Stomach (tissue), 9 donors: ENCODE results near the gene COL23A1. TPM values are rescaled to one million over a fixed set of nuclear protein-coding genes. Genes with fewer than 3 reads are reported as not detected.

Experiments
- DNase-seq, 2 donors: peaks; one replicate each; pipeline versions ENCODE4 v3.0.0 to v3.0.0-alpha.2; 2013 to 2019
- H3K27ac ChIP-seq, 5 donors: fragments of 200-600 bp in 4 of 5; sonication (generic) in 4 of 5; one replicate each; pipeline ENCODE4 v1.5.1; 2013 to 2019; ENCODE audit warnings: mild to moderate bottlenecking in 1 of 5, moderate library complexity in 1 of 5
- H3K27me3 ChIP-seq, 3 donors: fragments of 200-600 bp; sonication (generic); one replicate each; pipeline ENCODE4 v1.5.1; 2017 to 2019; ENCODE audit warnings: mixed run types in 1 of 3
- H3K36me3 ChIP-seq, 4 donors: fragments of 200-600 bp; sonication (generic); 1 replicate in 3 of 4; 2 replicates in 1 of 4; pipeline ENCODE4 v1.5.1; 2016 to 2019
- H3K4me1 ChIP-seq, 4 donors: fragments of 200-600 bp; sonication (generic); one replicate each; pipeline ENCODE4 v1.5.1; 2016 to 2019
- H3K4me3 ChIP-seq, 4 donors: fragments of 200-600 bp; sonication (generic) in 3 of 4; one replicate each; pipeline ENCODE4 v1.5.1; 2016 to 2019; ENCODE audit warnings: mild to moderate bottlenecking in 1 of 4
- H3K9me3 ChIP-seq, 4 donors: fragments of 200-600 bp; sonication (generic); one replicate each; pipeline ENCODE4 v1.5.1; 2016 to 2019
- EP300 ChIP-seq: sonication (generic); formaldehyde crosslinking; IDR thresholded peaks from one replicate; pipeline ENCODE4 v1.6.1; 2017; ENCODE audit warnings: antibody characterized with exemption
- POLR2A ChIP-seq, 4 donors: fragments of 450-650 bp; IDR thresholded peaks; one replicate each; pipeline ENCODE4 v1.6.1; 2016; ENCODE audit warnings: antibody characterized with exemption in 4 of 4, control low read depth in 2 of 4, mild to moderate bottlenecking in 1 of 4, moderate library complexity in 1 of 4
- POLR2AphosphoS5 ChIP-seq, 3 donors: sonication (generic); formaldehyde crosslinking; IDR thresholded peaks; one replicate each; pipeline ENCODE4 v1.6.1; 2016; ENCODE audit warnings: antibody characterized with exemption in 3 of 3
- WGBS, 5 donors: extraction: QIAGEN DNeasy Blood & Tissue Kit in 3 of 5; methylation state at CpG; one replicate each; pipeline versions ENCODE4 v1.1.5 to v1.1.7; 2013 to 2018; 5-methylcytosine and 5-hydroxymethylcytosine counted together
- intact Hi-C: fragments of 100-400 bp; cut with DNase I; formaldehyde crosslinking; loops from one replicate; pipeline ENCODE4 v1.15.1; 2023; ENCODE audit warnings: low total_unique reads
- polyA plus RNA-seq, 3 donors: library from polyadenylated mRNA; stranded (reverse); fragments of 200-250 nt; gene quantifications; one replicate each; pipeline ENCODE4 v1.2.3, GENCODE V29; 2013
- total RNA-seq, 5 donors: library from RNA; depleted of rRNA; stranded (reverse); fragments of >200 nt; gene quantifications; one replicate each; pipeline versions ENCODE4 v1.1.0 to v1.2.3, GENCODE V29; 2014 to 2016
- TF ChIP-seq, protein P1 (sequence below), 7 experiments: fragments of 450-650 bp in 4 of 7; fragments of 200-600 bp in 3 of 7; sonication (generic) in 3 of 7; IDR thresholded peaks; one replicate each; pipeline ENCODE4 v1.5.1; 2016 to 2019; ENCODE audit warnings: antibody characterized with exemption in 7 of 7, control low read depth in 2 of 7, mild to moderate bottlenecking in 1 of 7
- donor health status: healthy with polysubstance abuse.
- donor health status: Bipolar disorder and iron deficiency.
- donor health status: healthy.

COL23A1 gene
- total and polyA plus RNA-seq, 8 donors: under 0.01 to 7.0 (median 1.4) TPM

GRCh38 chr5:178218237-178218776 lies 371.9 kb downstream of the COL23A1 start:
- Histone ChIP-seq H3K4me1 (peaks cover 0 to 41% (median 22%) of the 10 kb centered on the region in 4 donors), H3K36me3 (peaks cover 49 to 91% (median 88%) of the 10 kb centered on the region in 4 donors), H3K27ac (no peak overlapping the region), H3K27me3 (no peaks in the 10 kb centered on the region), H3K4me3 (no peak overlapping the region), H3K9me3 (no peaks in the 10 kb centered on the region)
- WGBS, 5 donors: 74 to 88% (median 81%) methylated on average over 5 of the region's 5 CpGs
- TF ChIP-seq POLR2A (IDR thresholded peaks at IDR 0.05) (no peak), POLR2AphosphoS5 (IDR thresholded peaks at IDR 0.05) (no peak), EP300 (no peak)
- TF ChIP-seq, protein P1, sequence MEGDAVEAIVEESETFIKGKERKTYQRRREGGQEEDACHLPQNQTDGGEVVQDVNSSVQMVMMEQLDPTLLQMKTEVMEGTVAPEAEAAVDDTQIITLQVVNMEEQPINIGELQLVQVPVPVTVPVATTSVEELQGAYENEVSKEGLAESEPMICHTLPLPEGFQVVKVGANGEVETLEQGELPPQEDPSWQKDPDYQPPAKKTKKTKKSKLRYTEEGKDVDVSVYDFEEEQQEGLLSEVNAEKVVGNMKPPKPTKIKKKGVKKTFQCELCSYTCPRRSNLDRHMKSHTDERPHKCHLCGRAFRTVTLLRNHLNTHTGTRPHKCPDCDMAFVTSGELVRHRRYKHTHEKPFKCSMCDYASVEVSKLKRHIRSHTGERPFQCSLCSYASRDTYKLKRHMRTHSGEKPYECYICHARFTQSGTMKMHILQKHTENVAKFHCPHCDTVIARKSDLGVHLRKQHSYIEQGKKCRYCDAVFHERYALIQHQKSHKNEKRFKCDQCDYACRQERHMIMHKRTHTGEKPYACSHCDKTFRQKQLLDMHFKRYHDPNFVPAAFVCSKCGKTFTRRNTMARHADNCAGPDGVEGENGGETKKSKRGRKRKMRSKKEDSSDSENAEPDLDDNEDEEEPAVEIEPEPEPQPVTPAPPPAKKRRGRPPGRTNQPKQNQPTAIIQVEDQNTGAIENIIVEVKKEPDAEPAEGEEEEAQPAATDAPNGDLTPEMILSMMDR (IDR thresholded peaks at IDR 0.05): no peak
- DNase-seq: no peak
- intact Hi-C loops: no loop called here

GRCh38 chr5:178216779-178217178 lies 373.4 kb downstream of the COL23A1 start:
- H3K27me3 ChIP-seq: no peaks in the 10 kb centered on the region
- intact Hi-C loops: no loop called here
- H3K9me3 ChIP-seq: no peaks in the 10 kb centered on the region
- 79 to 97% (median 89%) methylated on average over 3 of the region's 3 CpGs for WGBS, 5 donors
- H3K27ac ChIP-seq: peak overlapping the region in 2 of 5 donors; percentile 20 to 70
- no peak for DNase-seq
- peaks cover 58 to 91% (median 89%) of the 10 kb centered on the region in 4 donors for H3K36me3 ChIP-seq
- H3K4me1 ChIP-seq: peaks cover 4 to 54% (median 33%) of the 10 kb centered on the region in 4 donors
- TF ChIP-seq, protein P1 (IDR thresholded peaks at IDR 0.05): no peak
- no peak for TF ChIP-seq EP300
- no peak for TF ChIP-seq POLR2AphosphoS5 (IDR thresholded peaks at IDR 0.05)
- no peak for TF ChIP-seq POLR2A (IDR thresholded peaks at IDR 0.05)
- H3K4me3 ChIP-seq: no peak overlapping the region

DNA sequence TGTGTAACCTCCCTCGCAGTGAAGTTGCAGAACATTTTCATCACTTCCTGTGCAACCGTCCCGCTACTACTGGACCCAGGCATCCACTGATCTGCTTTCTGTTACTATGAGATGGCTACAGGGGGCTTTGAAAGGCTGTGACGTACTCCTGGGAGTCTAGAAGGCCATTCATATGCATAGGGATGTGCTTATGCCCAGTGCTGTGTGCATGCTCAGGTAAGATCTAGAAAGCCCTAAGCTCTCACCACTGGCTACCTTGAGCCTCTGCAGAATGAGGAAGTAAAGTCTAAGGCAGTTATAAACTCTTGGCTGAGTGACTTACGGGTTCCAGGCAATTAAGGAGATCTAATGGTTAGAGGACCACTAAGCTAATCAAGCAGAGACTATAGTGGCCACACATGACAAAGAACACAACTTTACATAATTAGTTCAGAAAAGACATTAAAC lies 374.1 kb downstream of the COL23A1 start:
- no peak overlapping the region for H3K4me3 ChIP-seq
- H3K27ac ChIP-seq: peak overlapping the region in 2 of 5 donors; percentile 20 to 70
- DNase-seq: no peak
- H3K4me1 ChIP-seq: peaks cover 4 to 54% (median 33%) of the 10 kb centered on the region in 4 donors
- H3K27me3 ChIP-seq: no peaks in the 10 kb centered on the region
- H3K36me3 ChIP-seq: peaks cover 59 to 92% (median 89%) of the 10 kb centered on the region in 4 donors
- 71 to 83% (median 80%) methylated on average over 5 of the region's 5 CpGs for WGBS, 5 donors
- no peak for TF ChIP-seq POLR2AphosphoS5 (IDR thresholded peaks at IDR 0.05)
- TF ChIP-seq, protein P1 (IDR thresholded peaks at IDR 0.05): no peak
- no peak for TF ChIP-seq POLR2A (IDR thresholded peaks at IDR 0.05)
- no peak for TF ChIP-seq EP300
- no peaks in the 10 kb centered on the region for H3K9me3 ChIP-seq
- intact Hi-C loops: no loop called here

- intact Hi-C loops: no loop called here
- no peak for DNase-seq
- Histone ChIP-seq H3K36me3 (peaks cover 66 to 94% (median 93%) of the 10 kb centered on the region in 4 donors), H3K27ac (peak overlapping the region in 2 of 5 donors; percentile 20 to 70), H3K9me3 (no peaks in the 10 kb centered on the region), H3K4me1 (peaks cover 4 to 55% (median 31%) of the 10 kb centered on the region in 4 donors), H3K27me3 (no peaks in the 10 kb centered on the region), H3K4me3 (no peak overlapping the region)
- TF ChIP-seq POLR2AphosphoS5 (IDR thresholded peaks at IDR 0.05): no peak
- TF ChIP-seq EP300: no peak
- no peak for TF ChIP-seq POLR2A (IDR thresholded peaks at IDR 0.05)
- TF ChIP-seq, protein P1 (IDR thresholded peaks at IDR 0.05): no peak
- WGBS, 5 donors: 70 to 75% (median 73%) methylated on average over 10 to 13 of the region's 13 CpGs
These were observed 374.8 kb downstream of the COL23A1 start for GRCh38 chr5:178215280-178216002.
